GM12878 (cell line): ENCODE data around the gene RAB9B. TPM values are rescaled to one million over a fixed set of nuclear protein-coding genes. Genes with fewer than 3 reads are reported as not detected.
A peak's percentile ranks its signal among the peaks of the same experiment; 100 is the strongest.

Source experiments
- ATAC-seq: fragments of 200-7000 bp; cut with Tn5 transposase; 3 replicates; pipeline ENCODE4 v1.9.1; 2020; ENCODE audit warnings: mild to moderate bottlenecking, moderate library complexity
- BruUV-seq: library from RNA; stranded (reverse); fragments of 400-500 nt; replicated peaks from 2 replicates; lab custom pipeline; 2021; lab: Mats Ljungman, UMichigan
- CTCF ChIA-PET: fragments of 300-600 bp; sonication (Branson Sonifier 250); formaldehyde crosslinking; extraction: SDS; loops from one replicate; lab custom pipeline; 2021; ENCODE audit warnings: inconsistent platforms; lab: Yijun Ruan, JAX
- POLR2A ChIA-PET: fragments of 350-600 bp; formaldehyde crosslinking; extraction: SDS; loops from one replicate; lab custom pipeline; 2021; ENCODE audit warnings: inconsistent platforms; lab: Charles Lee
- RAD21 ChIA-PET: fragments of 300-600 bp; sonication (Branson Sonifier 250); formaldehyde crosslinking; loops from one replicate; lab custom pipeline; 2023; ENCODE audit warnings: antibody characterized with exemption; ENCODE audit not compliant: unreplicated experiment; lab: Charles Lee
- SMC1A ChIA-PET: fragments of 300-600 bp; sonication (Branson Sonifier 250); formaldehyde crosslinking; loops from one replicate; lab custom pipeline; 2023; ENCODE audit not compliant: unreplicated experiment, uncharacterized antibody; lab: Charles Lee
- DNase-seq: peaks from one replicate; pipeline ENCODE4 v3.0.0-alpha.2; 2011; ENCODE audit warnings: low read depth, low spot score
- FAIRE-seq: peaks from 3 replicates; lab custom pipeline; 2011; peaks lifted over from hg19 to GRCh38; lab: Jason Lieb, UNC
- H2AFZ ChIP-seq: 2 replicates; pipeline ENCODE4 v1.6.0; 2011; ENCODE audit warnings: low read depth, low read length, control low read depth; ENCODE audit not compliant: control insufficient read depth
- H3K27ac ChIP-seq: 2 replicates; pipeline ENCODE4 v1.5.1; 2011; ENCODE audit warnings: control low read depth; ENCODE audit not compliant: control insufficient read depth, insufficient read depth
- H3K27me3 ChIP-seq, 2 experiments: replicated peaks in 1 of 2; 2 replicates each; pipeline versions ENCODE4 v1.6.0 to v1.6.1; 2011; ENCODE audit warnings: low read length in 1 of 2; ENCODE audit not compliant: control insufficient read depth in 2 of 2, insufficient read depth in 2 of 2
- H3K36me3 ChIP-seq, 2 experiments: 2 replicates each; pipeline ENCODE4 v1.5.1; 2011; ENCODE audit warnings: low read length in 1 of 2; ENCODE audit not compliant: control insufficient read depth in 2 of 2, insufficient read depth in 2 of 2
- H3K4me1 ChIP-seq: 2 replicates; pipeline ENCODE4 v1.6.1; 2011; ENCODE audit warnings: mild to moderate bottlenecking, low read length, moderate library complexity, mixed read lengths; ENCODE audit not compliant: control insufficient read depth, insufficient read depth
- H3K4me2 ChIP-seq: 2 replicates; pipeline ENCODE4 v1.6.0; 2011; ENCODE audit warnings: control low read depth; ENCODE audit not compliant: control insufficient read depth, insufficient read depth
- H3K4me3 ChIP-seq: fragments of 200-600 bp; sonication (generic); 2 replicates; pipeline ENCODE4 v1.5.1; 2016
- H3K79me2 ChIP-seq: 2 replicates; pipeline ENCODE4 v1.6.0; 2011; ENCODE audit warnings: low read length; ENCODE audit not compliant: control insufficient read depth, insufficient read depth
- H3K9ac ChIP-seq: 2 replicates; pipeline ENCODE4 v1.8.0; 2011; ENCODE audit warnings: low read length, control low read depth, mixed read lengths; ENCODE audit not compliant: control insufficient read depth, insufficient read depth
- H3K9me3 ChIP-seq: replicated peaks from 3 replicates; pipeline ENCODE4 v1.5.1; 2011; ENCODE audit warnings: mild to moderate bottlenecking, low read length; ENCODE audit not compliant: control insufficient read depth, insufficient read depth
- H4K20me1 ChIP-seq: 2 replicates; pipeline ENCODE4 v1.6.0; 2011; ENCODE audit not compliant: control insufficient read depth, insufficient read depth
- ATF2 ChIP-seq: IDR thresholded peaks from 2 replicates; pipeline ENCODE4 v1.6.1; 2012; ENCODE audit warnings: low read length, inconsistent platforms
- ATF3 ChIP-seq: IDR thresholded peaks from 2 replicates; pipeline ENCODE4 v1.6.1; 2011; ENCODE audit warnings: low read depth, mild to moderate bottlenecking, low read length, moderate library complexity, borderline replicate concordance; ENCODE audit errors: extremely low read depth
- TBL1XR1 ChIP-seq: IDR thresholded peaks from 2 replicates; pipeline ENCODE4 v1.6.1; 2012; ENCODE audit warnings: low read depth, low read length, improper control_type of control experiment
- ZBED1 ChIP-seq: IDR thresholded peaks from 2 replicates; pipeline ENCODE4 v1.6.1; 2016; ENCODE audit warnings: borderline replicate concordance
- in situ Hi-C: fragments of 300-500 bp; cut with MboI; formaldehyde crosslinking; loops from 9 replicates; pipeline ENCODE4 v1.14.3; 2018; ENCODE audit warnings: mixed read lengths
- intact Hi-C: fragments of 100-400 bp; cut with micrococcal nuclease; formaldehyde crosslinking; loops from one replicate; pipeline ENCODE4 v1.14.2; 2022; ENCODE audit not compliant: unreplicated experiment
- polyA plus RNA-seq, 11 experiments: library from polyadenylated mRNA; depleted of rRNA in 4 of 11; unstranded in 6 of 11; stranded (reverse) in 5 of 11; fragments of >200 nt; fragmentation: Nextera tagmentation in 4 of 11; fragmentation: Illumina TruSeq in 1 of 11; extraction: Ambion mirVana in 4 of 11; extraction: Trizol in 1 of 11; gene quantifications; 1 replicate in 1 of 11; 2 replicates in 10 of 11; pipeline versions ENCODE4 v1.2.1 to v1.2.3, GENCODE V29; 2011 to 2016; ENCODE audit warnings: inconsistent platforms in 2 of 11, missing spikeins in 2 of 11, low read depth in 1 of 11
- total RNA-seq, 4 experiments: library from RNA; depleted of rRNA in 3 of 4; stranded (reverse); fragments of >200 nt in 3 of 4; fragmentation: Illumina TruSeq in 1 of 4; extraction: Trizol in 1 of 4; gene quantifications; 2 replicates each; pipeline versions ENCODE4 v1.2.1 to v1.2.3, GENCODE V29; 2013 to 2021
- TF ChIP-seq, protein P1 (sequence below): IDR thresholded peaks from 2 replicates; pipeline ENCODE4 v1.6.1; 2012; ENCODE audit warnings: improper control_type of control experiment, low read depth, low read length; ENCODE audit not compliant: insufficient replicate concordance
- TF ChIP-seq, protein P2 (sequence below): IDR thresholded peaks from 2 replicates; pipeline ENCODE4 v1.6.1; 2011; ENCODE audit warnings: low read depth, low read length, improper control_type of control experiment, borderline replicate concordance
- TF ChIP-seq, protein P3 (sequence below): fragments of 450-650 bp; IDR thresholded peaks from 2 replicates; pipeline ENCODE4 v1.6.1; 2016; ENCODE audit warnings: mild to moderate bottlenecking, moderate library complexity, borderline replicate concordance
- TF ChIP-seq, protein P4 (sequence below): fragments of 450-650 bp; IDR thresholded peaks from 2 replicates; pipeline ENCODE4 v1.6.1; 2018; ENCODE audit warnings: mild to moderate bottlenecking, low read depth, moderate library complexity; ENCODE audit not compliant: partially characterized antibody

RAB9B gene
- total and polyA plus RNA-seq, 10 of the 15 experiments (the other 5 are each of a cell fraction or from before 2014, with no cell fraction given): 0.05 to 0.30 (median 0.19) TPM

- intact Hi-C loops: no loop called here
- in situ Hi-C loops: no loop called here
- no peak overlapping the region for H3K4me3 ChIP-seq
- ChIA-PET SMC1A (no interaction called here), CTCF (no interaction called here), RAD21 (no interaction called here), POLR2A (no interaction called here)
- FAIRE-seq (no peak), DNase-seq (no peak), ATAC-seq (peak; percentile 85)
- no peaks in the 10 kb centered on the region for H3K9me3 ChIP-seq
- H3K4me1 ChIP-seq: no peaks in the 10 kb centered on the region
- H4K20me1 ChIP-seq: no peaks in the 10 kb centered on the region
- H3K27me3 ChIP-seq: no peaks in the 10 kb centered on the region
- no TSS peak for BruUV-seq
- H3K4me2 ChIP-seq: no peak overlapping the region
- no peaks in the 10 kb centered on the region for H3K79me2 ChIP-seq
- no peak overlapping the region for H3K27ac ChIP-seq
- no peak overlapping the region for H3K9ac ChIP-seq
- H3K36me3 ChIP-seq: no peaks in the 10 kb centered on the region
- no peak overlapping the region for H2AFZ ChIP-seq
- TF ChIP-seq ZBED1 (no peak), ATF3 (no peak), TBL1XR1 (no peak), ATF2 (no peak)
- TF ChIP-seq, protein P1, sequence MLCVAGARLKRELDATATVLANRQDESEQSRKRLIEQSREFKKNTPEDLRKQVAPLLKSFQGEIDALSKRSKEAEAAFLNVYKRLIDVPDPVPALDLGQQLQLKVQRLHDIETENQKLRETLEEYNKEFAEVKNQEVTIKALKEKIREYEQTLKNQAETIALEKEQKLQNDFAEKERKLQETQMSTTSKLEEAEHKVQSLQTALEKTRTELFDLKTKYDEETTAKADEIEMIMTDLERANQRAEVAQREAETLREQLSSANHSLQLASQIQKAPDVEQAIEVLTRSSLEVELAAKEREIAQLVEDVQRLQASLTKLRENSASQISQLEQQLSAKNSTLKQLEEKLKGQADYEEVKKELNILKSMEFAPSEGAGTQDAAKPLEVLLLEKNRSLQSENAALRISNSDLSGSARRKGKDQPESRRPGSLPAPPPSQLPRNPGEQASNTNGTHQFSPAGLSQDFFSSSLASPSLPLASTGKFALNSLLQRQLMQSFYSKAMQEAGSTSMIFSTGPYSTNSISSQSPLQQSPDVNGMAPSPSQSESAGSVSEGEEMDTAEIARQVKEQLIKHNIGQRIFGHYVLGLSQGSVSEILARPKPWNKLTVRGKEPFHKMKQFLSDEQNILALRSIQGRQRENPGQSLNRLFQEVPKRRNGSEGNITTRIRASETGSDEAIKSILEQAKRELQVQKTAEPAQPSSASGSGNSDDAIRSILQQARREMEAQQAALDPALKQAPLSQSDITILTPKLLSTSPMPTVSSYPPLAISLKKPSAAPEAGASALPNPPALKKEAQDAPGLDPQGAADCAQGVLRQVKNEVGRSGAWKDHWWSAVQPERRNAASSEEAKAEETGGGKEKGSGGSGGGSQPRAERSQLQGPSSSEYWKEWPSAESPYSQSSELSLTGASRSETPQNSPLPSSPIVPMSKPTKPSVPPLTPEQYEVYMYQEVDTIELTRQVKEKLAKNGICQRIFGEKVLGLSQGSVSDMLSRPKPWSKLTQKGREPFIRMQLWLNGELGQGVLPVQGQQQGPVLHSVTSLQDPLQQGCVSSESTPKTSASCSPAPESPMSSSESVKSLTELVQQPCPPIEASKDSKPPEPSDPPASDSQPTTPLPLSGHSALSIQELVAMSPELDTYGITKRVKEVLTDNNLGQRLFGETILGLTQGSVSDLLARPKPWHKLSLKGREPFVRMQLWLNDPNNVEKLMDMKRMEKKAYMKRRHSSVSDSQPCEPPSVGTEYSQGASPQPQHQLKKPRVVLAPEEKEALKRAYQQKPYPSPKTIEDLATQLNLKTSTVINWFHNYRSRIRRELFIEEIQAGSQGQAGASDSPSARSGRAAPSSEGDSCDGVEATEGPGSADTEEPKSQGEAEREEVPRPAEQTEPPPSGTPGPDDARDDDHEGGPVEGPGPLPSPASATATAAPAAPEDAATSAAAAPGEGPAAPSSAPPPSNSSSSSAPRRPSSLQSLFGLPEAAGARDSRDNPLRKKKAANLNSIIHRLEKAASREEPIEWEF: no peak
- TF ChIP-seq, protein P2, sequence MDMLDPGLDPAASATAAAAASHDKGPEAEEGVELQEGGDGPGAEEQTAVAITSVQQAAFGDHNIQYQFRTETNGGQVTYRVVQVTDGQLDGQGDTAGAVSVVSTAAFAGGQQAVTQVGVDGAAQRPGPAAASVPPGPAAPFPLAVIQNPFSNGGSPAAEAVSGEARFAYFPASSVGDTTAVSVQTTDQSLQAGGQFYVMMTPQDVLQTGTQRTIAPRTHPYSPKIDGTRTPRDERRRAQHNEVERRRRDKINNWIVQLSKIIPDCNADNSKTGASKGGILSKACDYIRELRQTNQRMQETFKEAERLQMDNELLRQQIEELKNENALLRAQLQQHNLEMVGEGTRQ: no peak
- TF ChIP-seq, protein P3, sequence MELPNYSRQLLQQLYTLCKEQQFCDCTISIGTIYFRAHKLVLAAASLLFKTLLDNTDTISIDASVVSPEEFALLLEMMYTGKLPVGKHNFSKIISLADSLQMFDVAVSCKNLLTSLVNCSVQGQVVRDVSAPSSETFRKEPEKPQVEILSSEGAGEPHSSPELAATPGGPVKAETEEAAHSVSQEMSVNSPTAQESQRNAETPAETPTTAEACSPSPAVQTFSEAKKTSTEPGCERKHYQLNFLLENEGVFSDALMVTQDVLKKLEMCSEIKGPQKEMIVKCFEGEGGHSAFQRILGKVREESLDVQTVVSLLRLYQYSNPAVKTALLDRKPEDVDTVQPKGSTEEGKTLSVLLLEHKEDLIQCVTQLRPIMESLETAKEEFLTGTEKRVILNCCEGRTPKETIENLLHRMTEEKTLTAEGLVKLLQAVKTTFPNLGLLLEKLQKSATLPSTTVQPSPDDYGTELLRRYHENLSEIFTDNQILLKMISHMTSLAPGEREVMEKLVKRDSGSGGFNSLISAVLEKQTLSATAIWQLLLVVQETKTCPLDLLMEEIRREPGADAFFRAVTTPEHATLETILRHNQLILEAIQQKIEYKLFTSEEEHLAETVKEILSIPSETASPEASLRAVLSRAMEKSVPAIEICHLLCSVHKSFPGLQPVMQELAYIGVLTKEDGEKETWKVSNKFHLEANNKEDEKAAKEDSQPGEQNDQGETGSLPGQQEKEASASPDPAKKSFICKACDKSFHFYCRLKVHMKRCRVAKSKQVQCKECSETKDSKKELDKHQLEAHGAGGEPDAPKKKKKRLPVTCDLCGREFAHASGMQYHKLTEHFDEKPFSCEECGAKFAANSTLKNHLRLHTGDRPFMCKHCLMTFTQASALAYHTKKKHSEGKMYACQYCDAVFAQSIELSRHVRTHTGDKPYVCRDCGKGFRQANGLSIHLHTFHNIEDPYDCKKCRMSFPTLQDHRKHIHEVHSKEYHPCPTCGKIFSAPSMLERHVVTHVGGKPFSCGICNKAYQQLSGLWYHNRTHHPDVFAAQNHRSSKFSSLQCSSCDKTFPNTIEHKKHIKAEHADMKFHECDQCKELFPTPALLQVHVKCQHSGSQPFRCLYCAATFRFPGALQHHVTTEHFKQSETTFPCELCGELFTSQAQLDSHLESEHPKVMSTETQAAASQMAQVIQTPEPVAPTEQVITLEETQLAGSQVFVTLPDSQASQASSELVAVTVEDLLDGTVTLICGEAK: no peak
- TF ChIP-seq, protein P4, sequence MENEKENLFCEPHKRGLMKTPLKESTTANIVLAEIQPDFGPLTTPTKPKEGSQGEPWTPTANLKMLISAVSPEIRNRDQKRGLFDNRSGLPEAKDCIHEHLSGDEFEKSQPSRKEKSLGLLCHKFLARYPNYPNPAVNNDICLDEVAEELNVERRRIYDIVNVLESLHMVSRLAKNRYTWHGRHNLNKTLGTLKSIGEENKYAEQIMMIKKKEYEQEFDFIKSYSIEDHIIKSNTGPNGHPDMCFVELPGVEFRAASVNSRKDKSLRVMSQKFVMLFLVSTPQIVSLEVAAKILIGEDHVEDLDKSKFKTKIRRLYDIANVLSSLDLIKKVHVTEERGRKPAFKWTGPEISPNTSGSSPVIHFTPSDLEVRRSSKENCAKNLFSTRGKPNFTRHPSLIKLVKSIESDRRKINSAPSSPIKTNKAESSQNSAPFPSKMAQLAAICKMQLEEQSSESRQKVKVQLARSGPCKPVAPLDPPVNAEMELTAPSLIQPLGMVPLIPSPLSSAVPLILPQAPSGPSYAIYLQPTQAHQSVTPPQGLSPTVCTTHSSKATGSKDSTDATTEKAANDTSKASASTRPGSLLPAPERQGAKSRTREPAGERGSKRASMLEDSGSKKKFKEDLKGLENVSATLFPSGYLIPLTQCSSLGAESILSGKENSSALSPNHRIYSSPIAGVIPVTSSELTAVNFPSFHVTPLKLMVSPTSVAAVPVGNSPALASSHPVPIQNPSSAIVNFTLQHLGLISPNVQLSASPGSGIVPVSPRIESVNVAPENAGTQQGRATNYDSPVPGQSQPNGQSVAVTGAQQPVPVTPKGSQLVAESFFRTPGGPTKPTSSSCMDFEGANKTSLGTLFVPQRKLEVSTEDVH: no peak
Measured at GRCh38 chrX:103789004-103789403, 43.1 kb downstream of the RAB9B start.
